Stimulated activated CD4-positive, alpha-beta T cell treated with anti-CD3 and anti-CD28 coated beads, Interleukin-12 subunit alpha, Interleukin-12 subunit beta, amount 100 ng/mL, for 4 hours (primary cell): Measurements from ENCODE around the gene DNAH9.
"Not testable (repeated sequence)": the region's sequence is repeated elsewhere in the genome, so short reads cannot be mapped to it uniquely, and the experiment has no call there.

Source experiments
- DNase-seq: peaks from one replicate; pipeline ENCODE4 v3.0.0-alpha.2; 2020

Gene DNAH9

DNA sequence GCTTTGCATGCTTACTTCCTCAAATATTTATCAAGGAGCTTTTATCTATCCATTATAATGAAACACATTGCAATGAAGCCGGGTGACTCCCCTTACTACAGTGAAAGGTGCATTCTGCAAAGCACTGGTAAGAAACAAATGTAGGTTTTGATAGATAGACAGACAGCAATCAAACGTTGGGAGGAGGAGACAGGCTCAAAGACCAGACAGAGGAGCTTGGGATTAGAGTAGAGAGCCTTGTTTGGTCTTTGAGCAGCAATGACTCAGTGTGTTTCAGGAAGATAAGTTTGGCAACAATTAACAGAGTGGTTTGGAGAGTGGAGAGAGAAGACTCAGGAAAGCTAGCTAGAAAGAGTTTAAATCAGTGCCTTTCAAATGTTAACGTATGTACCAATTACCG, 330.2 kb downstream of the DNAH9 start:
- DNase-seq, result no peak

DNA sequence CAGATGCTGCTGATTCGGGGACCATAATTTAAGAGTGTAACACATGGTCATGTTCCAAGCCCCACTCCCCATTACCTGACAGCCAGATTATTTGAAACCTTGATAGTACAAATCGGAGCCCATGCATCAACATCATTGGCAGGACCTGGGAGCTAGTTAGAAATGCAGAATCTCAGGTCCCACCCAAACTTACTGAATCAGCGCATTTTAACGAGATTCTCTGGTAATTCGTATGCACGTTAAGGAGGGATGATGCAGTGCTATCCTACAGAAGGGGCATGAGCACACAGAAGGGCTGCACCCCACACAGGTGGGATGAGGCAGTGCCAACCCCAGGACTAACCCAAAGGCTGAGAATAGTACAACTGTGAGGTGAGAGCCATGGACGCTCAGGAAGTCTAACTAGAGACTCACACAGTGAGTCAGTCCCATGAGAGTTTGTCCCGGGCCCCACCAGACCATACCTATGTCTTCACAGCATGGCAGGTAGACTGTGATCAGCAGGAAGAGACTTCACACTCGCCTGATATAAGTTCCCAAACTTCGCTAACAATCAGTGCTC, 334.1 kb downstream of the DNAH9 start:
- DNase-seq, result no peak

DNA sequence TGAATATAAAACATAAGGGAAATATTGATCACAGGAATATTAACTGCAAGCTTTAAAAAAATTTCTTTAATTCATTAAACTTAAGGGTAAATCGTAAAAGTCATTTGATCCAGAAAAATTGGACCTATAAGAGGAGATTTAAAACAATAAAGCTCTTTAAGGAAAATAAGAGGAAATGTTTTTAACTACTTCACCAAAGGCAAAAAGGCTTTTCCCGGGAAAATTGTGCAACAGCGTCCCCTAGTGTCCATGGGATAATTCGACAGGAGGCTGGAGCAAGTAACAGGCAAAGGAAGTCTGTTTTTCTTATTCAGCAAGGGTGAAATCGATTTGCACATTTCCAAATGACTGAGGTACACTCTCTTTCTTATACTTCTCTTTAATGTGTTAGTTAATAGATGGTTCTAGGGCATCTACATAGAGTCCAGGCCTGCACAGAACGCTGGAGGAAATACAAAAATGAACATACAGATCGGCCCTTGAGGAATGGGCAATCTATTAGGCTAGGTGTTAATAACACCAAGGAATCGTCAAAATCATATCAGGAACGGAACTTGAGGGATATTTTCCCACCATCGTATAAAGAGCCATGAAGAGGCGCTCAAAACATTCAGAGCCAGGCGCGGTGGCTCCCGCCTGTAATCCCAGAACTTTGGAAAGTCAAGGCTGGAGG, 337.6 kb downstream of the DNAH9 start:
- DNase-seq, result no peak

DNA sequence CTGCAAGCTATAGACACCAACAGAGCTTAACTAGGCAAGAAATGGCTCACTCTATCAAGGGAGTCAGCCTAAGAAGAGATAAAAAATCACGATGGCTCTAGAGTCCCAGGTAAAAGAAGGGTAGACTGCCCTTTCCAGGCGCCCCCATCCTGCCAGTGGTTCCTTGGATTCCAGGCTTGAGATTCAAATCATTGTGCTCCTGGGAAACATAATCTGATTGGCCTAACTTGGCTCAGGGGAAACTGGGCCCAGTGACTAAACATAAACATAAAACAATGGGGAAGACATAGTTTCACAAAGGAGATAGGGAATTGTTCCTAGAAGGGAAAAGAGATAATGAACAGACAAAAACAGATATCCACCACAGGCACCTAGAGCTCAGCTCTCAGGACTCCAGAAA, 342.6 kb downstream of the DNAH9 start:
- no peak for DNase-seq

DNA sequence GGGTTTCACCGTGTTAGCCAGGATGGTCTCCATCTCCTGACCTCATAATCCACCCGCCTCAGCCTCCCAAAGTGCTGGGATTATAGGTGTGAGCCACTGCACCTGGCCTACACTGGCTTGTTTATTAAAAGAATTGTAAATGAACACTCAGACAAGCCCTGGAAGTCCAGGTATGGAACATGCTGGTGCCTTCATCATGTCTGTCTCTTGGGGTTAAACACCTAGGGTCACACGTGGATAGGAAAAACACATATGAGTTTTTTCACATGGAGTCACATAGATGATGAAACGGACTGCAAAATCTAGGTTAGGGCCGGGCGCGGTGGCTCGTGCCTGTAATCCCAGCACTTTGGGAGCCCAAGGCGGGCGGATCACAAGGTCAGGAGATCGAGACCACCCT, 344.8 kb downstream of the DNAH9 start:
- DNase-seq, result not testable (repeated sequence)

DNA sequence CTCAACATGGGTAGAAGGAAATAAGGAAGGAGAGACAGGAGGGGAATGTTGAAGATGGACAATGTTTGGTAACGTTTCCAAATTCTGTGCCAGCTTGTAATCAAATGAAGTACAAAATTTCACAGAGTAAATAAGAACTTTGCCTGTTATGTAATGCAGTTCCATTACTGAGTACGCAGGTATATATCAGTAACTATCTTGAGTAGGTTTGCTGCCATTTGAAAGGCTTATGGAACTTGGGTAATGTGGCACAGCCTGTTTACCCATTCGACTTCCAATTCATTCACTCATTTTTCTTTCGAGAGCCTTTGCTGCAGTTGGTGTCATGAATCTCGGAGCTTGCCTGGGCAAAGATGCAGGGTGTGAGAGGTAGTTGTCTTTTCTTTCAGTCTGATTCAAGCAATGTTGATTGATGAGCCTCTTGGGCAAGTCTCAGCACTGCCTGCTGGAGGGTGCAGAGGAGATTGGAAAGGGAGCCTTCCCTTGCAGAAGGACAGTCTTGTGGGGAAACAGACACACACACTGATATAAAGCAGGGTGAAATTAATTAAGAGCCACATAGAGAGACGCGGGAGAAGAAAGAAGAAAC, 345.6 kb downstream of the DNAH9 start:
- DNase-seq, result no peak

DNA sequence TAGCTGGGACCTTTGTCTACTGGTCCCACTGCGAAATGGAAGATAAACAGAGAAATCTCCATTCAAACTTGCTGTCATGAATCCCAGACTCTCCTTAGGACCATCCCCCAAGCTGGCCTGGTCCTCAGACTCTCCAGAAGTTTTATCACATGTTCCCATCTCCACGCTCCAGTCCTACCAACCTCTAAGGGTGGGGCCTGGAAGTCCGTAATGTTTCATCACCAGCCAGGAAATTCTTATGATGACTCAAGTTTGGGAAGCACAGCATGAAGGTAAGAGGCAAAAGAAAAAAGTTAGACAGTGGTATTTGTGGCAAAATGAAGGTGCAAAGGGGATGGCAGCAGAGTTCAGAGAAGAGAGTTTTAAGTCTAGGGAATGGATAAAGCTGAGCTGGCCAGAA, 346.3 kb downstream of the DNAH9 start:
- DNase-seq, result no peak

DNA sequence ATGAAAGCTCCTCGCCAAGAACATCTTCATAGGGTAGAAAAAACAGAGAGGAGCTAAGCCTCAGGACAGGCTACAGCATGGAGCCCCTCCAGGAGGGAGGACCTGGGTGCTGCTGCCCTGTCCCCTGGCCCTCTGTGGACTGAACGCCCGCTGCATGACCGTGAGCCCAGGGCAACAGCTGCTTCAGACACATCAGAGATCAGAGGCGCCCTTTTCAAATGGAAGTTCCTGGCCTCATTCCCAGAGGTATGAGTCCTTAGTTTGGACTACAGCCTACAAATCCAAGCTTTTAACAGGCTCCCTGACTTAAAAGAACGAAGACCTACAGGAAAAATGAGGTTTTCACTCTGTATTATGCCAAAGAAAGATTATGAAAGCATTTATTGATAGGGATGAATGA, 350.5 kb downstream of the DNAH9 start:
- DNase-seq, result no peak

DNA sequence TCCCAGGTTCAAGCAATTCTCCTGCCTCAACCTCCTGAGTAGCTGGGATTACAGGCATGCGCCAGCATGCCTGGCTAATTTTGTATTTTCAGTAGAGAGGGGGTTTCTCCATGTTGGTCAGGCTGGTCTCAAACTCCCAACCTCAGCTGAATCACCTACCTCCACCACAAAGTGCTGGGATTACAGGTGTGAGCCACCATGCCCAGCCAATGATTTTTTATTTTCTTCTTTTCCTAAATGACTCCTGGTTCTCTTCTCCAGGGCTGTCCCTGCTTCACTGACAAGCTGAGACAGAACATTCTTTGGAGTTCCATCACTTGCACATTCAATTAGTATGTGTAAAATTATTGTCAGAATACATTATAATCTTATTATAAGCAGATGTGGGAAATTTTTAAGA, 351.3 kb downstream of the DNAH9 start:
- not testable (repeated sequence) for DNase-seq

DNA sequence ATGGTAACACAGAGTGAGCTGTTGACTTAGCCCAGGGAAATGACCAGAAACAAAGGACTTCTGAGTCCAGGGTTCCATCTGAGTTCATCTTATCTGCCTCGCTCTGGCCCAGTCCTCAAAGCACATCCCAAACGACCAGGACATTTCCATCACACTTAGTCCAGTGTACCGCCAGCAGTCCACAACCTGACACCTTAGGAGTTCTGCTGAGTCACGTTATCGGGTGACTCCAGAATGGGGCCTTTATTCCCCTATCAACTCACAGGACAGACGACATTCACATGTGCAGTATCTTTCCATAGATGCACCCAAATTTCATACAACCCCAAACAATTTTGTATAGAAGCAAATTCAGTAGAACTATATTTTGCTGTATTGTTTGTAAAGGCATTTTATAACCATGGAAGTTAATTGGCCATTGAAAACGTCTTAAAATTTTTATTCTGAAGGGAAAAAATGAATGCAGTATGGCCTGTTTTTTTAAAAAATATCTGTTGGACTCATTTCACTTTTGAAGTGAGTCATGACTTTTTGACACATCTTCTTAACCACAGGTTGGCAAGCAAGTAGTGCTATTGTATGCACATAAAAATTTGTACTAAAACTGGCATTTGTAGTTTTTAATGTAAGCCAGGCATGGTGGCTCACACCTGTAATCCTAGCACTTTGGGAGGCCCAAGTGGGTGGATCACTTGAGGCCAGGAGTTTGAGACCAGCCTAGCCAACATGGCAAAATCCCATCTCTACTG, 352.7 kb downstream of the DNAH9 start:
- no peak for DNase-seq

DNA sequence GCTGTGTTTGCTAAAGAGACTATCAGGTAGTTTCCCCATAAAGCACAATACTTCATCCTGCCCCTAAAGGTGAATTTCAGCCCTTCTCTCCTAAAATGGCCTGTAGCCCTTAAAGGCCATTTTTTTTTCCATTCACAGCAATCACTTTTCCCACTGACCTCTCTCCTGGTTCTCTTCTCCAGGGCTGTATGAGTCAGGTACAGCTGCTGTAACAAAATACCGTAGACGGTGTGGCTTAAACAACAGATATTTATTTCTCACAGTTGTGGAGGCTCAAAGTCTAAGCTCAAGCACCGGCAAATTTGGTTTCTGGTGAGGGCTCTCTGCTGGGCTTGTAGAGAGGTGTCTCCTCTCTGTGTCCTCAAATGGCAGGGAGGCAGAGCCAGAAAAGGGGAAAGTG, 354.3 kb downstream of the DNAH9 start:
- DNase-seq, result no peak

DNA sequence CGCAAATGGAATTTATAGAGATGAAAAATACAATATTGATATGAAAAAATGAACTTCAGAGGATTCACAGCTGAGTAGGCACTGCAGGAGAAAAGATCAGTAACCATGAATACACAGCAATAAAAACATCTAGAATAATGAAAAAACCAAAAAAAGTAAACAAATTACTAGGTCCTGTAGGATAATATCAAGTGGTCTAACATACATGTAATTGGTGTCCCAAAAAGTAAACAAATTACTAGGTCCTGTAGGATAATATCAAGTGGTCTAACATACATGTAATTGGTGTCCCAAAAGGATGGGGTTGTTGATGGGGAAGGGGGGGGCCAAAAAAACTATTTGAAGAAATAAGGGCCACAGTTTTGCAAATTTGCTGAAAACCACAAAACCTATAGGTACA, 355.7 kb downstream of the DNAH9 start:
- no peak for DNase-seq

DNA sequence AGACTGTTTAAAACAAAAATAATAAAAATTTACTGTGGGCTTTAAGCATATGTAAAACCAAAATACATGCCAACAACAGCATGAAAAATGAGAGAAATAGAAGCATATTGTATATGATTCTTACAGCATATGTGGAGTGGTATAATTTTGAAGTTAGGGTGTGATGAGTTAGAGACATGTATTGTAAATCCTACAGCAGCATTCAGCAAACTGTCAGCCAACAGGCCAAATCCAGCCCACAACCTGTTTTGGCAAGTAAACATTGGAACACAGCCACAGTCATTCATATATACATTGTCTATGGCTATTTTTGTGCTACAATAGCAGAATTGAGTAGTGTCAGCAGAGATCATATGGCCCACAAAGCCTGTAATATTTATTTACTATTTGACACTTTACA, 356.7 kb downstream of the DNAH9 start:
- DNase-seq, result no peak

DNA sequence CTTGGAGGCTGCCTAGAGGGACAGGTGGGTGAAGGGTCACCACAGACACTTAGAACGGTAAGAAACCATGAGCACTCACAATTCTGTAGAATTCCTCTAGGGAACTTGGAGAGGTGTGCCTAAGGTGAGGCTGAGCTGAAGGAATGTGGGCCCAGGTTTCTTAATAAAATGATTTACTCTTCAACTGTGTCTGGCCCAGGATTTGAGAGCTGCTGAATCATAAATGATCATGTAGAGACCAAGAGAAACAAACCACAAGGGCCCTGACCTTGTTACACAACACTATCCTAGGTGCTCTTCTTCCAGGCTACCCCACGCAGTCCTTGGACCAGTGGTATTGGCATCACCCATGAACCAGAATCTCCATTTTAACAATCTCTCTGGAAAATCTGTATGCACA, 371.3 kb downstream of the DNAH9 start:
- no peak for DNase-seq

DNA sequence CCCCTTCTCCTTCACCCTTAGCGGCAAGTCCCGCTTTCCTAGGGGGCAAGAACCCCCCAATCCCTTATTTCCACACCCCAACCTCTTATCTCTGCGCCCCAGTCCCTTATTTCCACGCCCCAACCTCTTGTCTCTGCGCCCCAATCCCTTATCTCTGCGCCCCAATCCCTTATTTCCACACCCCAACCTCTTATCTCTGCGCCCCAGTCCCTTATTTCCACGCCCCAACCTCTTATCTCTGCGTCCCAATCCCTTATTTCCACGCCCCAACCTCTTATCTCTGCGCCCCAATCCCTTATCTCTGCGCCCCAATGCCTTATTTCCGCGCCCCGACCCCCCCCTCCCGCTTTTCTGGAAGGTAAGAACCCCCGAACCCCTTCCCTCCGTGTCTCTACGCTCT, 374.5 kb downstream of the DNAH9 start:
- not testable (repeated sequence) for DNase-seq

DNA sequence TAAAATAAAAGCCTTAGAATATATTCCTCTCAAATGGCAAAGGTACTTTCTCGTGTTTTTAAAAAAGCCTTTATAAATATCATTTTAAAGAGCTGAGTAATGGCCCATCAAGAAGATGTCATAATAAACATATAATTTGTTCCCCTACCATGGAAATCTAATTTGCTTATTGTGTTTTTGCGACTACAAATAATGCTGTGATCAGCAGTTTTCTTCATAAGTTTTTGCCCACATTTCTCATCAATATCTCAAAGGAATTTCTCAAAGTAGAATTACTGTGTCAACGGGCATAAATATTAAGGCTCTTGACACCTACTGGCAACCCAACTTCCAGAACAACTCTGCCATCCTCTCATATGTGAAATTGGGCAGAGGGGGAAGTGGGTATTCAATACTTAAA, 381.5 kb downstream of the DNAH9 start:
- no peak for DNase-seq

DNA sequence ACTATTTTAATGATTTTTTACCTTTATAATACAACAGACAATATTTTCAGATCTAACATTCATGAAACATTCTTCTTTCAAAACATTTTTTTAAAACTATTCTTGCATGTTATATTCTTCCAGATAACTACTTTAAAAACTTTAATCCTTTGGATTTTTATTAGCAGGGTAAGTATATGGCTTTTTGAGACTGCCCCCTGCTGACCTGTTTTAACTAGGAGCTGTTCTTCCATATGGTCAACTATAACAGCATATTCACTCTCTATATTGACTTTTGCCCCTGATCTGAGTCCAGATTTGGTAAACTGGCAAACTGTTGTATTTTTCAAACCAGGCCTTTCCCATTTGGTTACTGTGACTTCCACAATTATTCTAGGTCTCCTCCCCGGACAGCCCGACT, 382.5 kb downstream of the DNAH9 start:
- no peak for DNase-seq

DNA sequence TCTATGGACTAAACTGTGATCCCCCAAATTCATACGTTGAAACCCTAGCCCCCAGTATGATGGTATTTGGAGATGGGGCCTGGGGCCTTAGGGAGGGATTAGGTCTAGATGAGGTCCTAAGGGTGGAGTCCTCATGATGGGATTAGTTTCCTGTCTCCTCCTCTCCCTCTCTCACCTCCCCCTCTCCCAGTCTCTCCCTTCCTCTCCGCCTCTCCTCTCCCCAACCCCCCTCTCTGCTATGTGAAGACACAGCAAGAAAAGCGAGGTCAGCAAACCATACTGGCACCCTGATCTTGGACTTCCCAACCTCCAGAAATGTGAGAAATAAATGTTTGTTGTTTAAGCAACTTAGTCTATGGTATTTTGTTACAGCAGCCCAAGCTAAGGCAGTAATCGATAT, 383.6 kb downstream of the DNAH9 start:
- no peak for DNase-seq

DNA sequence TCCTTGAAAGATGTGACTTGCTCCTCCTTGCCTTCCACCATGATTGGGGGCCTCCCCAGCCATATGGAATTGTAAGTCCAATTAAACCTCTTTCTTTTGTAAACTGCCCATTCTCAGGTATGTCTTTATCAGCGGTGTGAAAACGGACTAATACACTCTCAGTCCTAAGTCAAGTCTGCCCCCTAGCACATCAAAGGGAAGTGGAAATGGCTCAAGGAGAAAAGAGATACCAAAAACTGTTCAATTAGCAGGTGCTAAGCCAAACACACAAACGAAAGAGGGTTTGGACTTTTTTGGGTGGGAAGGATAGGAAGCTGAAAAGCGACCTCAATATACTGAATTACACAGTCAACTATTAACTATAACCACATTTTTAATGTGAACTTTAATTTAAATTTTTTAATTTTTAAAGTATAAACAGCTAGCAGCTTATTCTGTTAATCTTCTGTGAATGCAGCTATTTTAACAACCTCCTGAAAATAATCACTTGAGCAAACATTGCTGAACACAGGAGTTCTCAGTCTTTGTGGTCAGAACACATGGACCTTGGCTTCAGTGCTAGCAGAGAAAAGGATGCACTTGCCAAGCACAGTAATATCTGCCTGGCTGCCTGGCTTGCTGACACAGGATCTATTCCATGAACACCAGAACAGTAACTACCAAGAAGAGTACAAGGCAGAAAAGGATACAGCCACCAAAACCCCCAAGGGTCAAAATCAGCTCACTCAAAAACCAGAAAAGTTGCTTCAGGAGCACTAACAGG, 388.1 kb downstream of the DNAH9 start:
- no peak for DNase-seq

DNA sequence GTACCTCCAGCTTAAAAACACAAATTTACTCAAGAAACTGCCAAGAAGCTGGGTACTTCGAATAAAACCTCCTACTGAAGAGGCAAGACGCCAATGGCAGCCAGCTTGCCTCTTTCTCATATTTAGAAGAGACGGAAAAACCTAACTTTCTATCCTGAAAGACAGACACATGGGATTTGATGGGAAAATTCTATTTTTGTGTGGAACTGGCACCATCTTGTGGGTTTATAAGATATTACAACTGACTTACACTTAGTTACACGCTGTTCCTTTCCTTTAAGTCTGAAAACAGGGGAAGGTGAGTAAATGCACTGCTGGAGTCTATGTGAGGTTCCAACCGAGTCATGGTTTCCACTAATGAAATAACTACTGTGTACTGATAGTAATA, 388.7 kb downstream of the DNAH9 start:
- no peak for DNase-seq

DNA sequence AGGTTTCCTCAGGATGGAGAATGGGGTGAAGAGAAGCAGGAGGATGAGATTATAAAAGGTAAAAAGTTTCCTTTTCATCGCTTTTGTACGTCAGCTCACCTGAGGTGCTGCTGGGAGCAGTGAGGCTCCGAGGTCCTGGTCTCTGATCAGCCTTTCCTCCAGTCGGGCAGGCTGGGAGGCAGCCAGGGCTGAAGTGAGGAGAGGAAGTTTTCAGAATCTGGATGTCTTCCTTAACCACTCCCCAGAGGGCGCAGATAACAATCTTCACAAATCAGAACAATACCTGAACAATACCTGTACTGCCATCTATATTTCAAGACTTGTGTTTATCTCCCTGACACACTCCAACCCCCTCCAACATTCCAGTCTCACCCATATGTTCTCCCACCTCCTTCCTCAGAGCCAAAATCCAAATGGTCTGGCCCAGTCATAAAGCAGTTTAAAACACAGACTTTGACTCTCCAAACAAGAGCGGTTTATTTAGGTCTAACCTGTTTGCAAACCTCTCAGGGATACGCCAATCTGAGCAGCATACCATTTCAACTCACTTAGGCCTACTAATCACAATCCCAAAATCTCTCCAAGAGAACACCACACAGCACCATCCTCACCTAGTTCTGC, 392.2 kb downstream of the DNAH9 start:
- DNase-seq, result no peak

DNA sequence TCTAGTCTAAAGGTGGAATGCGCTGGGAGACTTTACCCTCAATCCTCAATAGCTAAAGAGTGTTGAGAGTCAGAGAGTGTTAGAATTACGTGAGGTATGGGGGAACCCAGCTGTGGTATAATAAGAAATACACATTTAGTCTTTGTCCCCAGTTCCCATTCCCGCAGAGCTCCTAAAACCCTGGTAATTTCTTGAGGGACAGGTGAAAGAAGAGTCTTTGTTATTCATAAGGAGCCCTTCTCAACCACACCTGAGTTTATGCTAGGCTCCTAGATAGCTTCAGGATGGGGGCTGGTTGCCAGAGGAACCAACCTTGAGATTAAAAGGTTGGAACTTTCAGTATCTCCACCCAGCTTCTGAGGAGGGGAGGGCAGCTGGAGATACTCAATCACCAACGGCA, 393.2 kb downstream of the DNAH9 start:
- DNase-seq, result no peak

DNA sequence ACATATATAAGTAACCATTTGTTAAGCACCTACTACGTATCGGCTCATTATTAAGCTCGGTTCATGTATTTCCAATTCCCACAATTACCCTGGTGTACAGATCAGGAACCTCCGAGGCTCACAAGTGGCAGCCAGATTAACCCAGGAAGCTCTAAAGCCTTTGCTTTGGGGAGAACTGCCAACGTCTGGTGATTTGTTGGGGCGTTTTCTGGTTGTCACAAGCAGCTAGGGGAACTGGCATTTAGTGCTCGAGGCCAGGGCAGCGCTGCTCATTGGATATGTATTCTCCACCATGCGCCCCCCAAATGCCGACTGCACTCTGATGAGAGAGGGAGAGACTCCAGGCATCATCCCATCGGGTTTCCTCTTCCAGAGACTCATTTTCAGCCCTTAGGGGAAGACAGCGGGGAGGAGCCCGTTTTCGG, 398.5 kb downstream of the DNAH9 start:
- DNase-seq, result no peak
